HFFc6 (cell line): Measurements from ENCODE around the gene ADAM22. TPM values are rescaled to one million over a fixed set of nuclear protein-coding genes. Genes with fewer than 3 reads are reported as not detected.

ENCODE experiments used
- DNase-seq: peaks from one replicate; pipeline ENCODE4 v3.0.0-alpha.2; 2018
- H3K27ac Mint-ChIP-seq: 2 replicates; pipeline ENCODE4 v1.8.0; 2020; ENCODE audit warnings: mild to moderate bottlenecking, mixed read lengths
- H3K27me3 Mint-ChIP-seq: 2 replicates; pipeline ENCODE4 v1.8.0; 2021; ENCODE audit warnings: mild to moderate bottlenecking, moderate library complexity, mixed read lengths; ENCODE audit not compliant: insufficient read depth
- H3K36me3 Mint-ChIP-seq: 2 replicates; pipeline ENCODE4 v1.8.0; 2021; ENCODE audit warnings: low read depth, mixed read lengths
- H3K4me1 Mint-ChIP-seq: 2 replicates; pipeline ENCODE4 v1.8.0; 2020; ENCODE audit warnings: low read depth, mixed read lengths
- H3K4me3 Mint-ChIP-seq: 2 replicates; pipeline ENCODE4 v1.8.0; 2020; ENCODE audit warnings: mild to moderate bottlenecking, moderate library complexity, mixed read lengths
- H3K9me3 Mint-ChIP-seq: 2 replicates; pipeline ENCODE4 v1.8.0; 2020; ENCODE audit warnings: mild to moderate bottlenecking, mixed read lengths
- CTCF ChIP-seq: fragments of 200-600 bp; sonication (generic); IDR thresholded peaks from 2 replicates; pipeline ENCODE4 v1.5.0; 2021; ENCODE audit warnings: antibody characterized with exemption, mild to moderate bottlenecking
- total RNA-seq, 6 experiments: library from RNA; stranded (reverse); fragmentation: NEBNext Ultra II Directional; extraction: Animal tissue kit (Norgen Biotek cat#: 25700); gene quantifications; 2 replicates in 1 of 6; 3 replicates in 5 of 6; pipeline ENCODE4 v1.2.3, GENCODE V29; 2021

Gene ADAM22
- total RNA-seq, 6 experiments from 2014 or later: 0.05 to 0.24 (median 0.12) TPM; not detected in 1

GRCh38 chr7:88034083-88034695, 100.1 kb downstream of the ADAM22 start:
- H3K4me1 Mint-ChIP-seq: no peaks in the 10 kb centered on the region
- H3K36me3 Mint-ChIP-seq: peaks cover 6% of the 10 kb centered on the region; the same call in 1 of the 2 replicates
- DNase-seq: no peak
- H3K9me3 Mint-ChIP-seq: peaks cover 49% of the 10 kb centered on the region
- H3K27ac Mint-ChIP-seq: no peak overlapping the region
- H3K27me3 Mint-ChIP-seq: no peaks in the 10 kb centered on the region
- no peak overlapping the region for H3K4me3 Mint-ChIP-seq
- TF ChIP-seq CTCF: no peak

- Mint-ChIP-seq H3K9me3 (peaks cover 42% of the 10 kb centered on the region), H3K4me3 (no peak overlapping the region), H3K36me3 (no peaks in the 10 kb centered on the region), H3K27me3 (no peaks in the 10 kb centered on the region), H3K4me1 (no peaks in the 10 kb centered on the region), H3K27ac (no peak overlapping the region)
- DNase-seq: no peak
- TF ChIP-seq CTCF: no peak
Observed at GRCh38 chr7:88037050-88037449, 103.0 kb downstream of the ADAM22 start.

GRCh38 chr7:88040694-88041093, 106.6 kb downstream of the ADAM22 start:
- Mint-ChIP-seq H3K4me3 (no peak overlapping the region), H3K9me3 (peaks cover 21% of the 10 kb centered on the region), H3K36me3 (no peaks in the 10 kb centered on the region), H3K27me3 (no peaks in the 10 kb centered on the region; the same call in 1 of the 2 replicates), H3K27ac (no peak overlapping the region), H3K4me1 (no peaks in the 10 kb centered on the region)
- DNase-seq: no peak
- no peak for TF ChIP-seq CTCF

- no peaks in the 10 kb centered on the region for H3K4me1 Mint-ChIP-seq
- DNase-seq: no peak
- TF ChIP-seq CTCF: no peak
- H3K9me3 Mint-ChIP-seq: peaks cover 21% of the 10 kb centered on the region
- H3K27me3 Mint-ChIP-seq: no peaks in the 10 kb centered on the region; the same call in 1 of the 2 replicates
- no peak overlapping the region for H3K4me3 Mint-ChIP-seq
- no peaks in the 10 kb centered on the region for H3K36me3 Mint-ChIP-seq
- no peak overlapping the region for H3K27ac Mint-ChIP-seq
Observed at GRCh38 chr7:88041583-88041982, 107.5 kb downstream of the ADAM22 start.

- Mint-ChIP-seq H3K27me3 (no peaks in the 10 kb centered on the region; the same call in 1 of the 2 replicates), H3K9me3 (peaks cover 21% of the 10 kb centered on the region), H3K4me3 (no peak overlapping the region), H3K36me3 (no peaks in the 10 kb centered on the region), H3K4me1 (no peaks in the 10 kb centered on the region), H3K27ac (no peak overlapping the region)
- DNase-seq: no peak
- no peak for TF ChIP-seq CTCF
Observed at GRCh38 chr7:88042157-88042556, 108.1 kb downstream of the ADAM22 start.
